K562 (cell line): ENCODE measurements around the gene EPYC. TPM values are rescaled to one million over a fixed set of nuclear protein-coding genes. Genes with fewer than 3 reads are reported as not detected.

ENCODE experiments used
- ATAC-seq: fragments of 200-7000 bp; cut with Tn5 transposase; 3 replicates; pipeline ENCODE4 v1.9.1; 2020; ENCODE audit warnings: moderate library complexity
- BruUV-seq: library from RNA; stranded (reverse); fragments of 400-500 nt; replicated peaks from 2 replicates; lab custom pipeline; 2021; lab: Mats Ljungman, UMichigan
- CTCF ChIA-PET: fragments of 300-600 bp; formaldehyde crosslinking; extraction: SDS; loops from one replicate; lab custom pipeline; 2021; ENCODE audit warnings: low intra/inter-chr PET ratio; lab: Yijun Ruan, JAX
- POLR2A ChIA-PET: fragments of 300-600, 350-650 bp; sonication (Branson Sonifier 250); formaldehyde crosslinking; extraction: SDS; loops from one replicate; lab custom pipeline; 2021; ENCODE audit warnings: antibody characterized with exemption, inconsistent platforms; lab: Yijun Ruan, JAX
- DNase-seq, 4 experiments: peaks; one replicate each; pipeline versions ENCODE4 v3.0.0 to v3.0.0-alpha.2; 2011 to 2018; ENCODE audit warnings: low spot score in 3 of 4, mixed read lengths in 3 of 4; ENCODE audit errors: extremely low read depth in 1 of 4
- FAIRE-seq: peaks from 2 replicates; lab custom pipeline; 2011; peaks lifted over from hg19 to GRCh38; lab: Jason Lieb, UNC
- H2AFZ ChIP-seq: 2 replicates; pipeline ENCODE4 v1.6.0; 2011; ENCODE audit warnings: low read depth, low read length, control low read depth, inconsistent platforms
- H3K27ac ChIP-seq: fragments of 200-600 bp; 3 replicates; pipeline ENCODE4 v1.8.0; 2011; ENCODE audit warnings: low read depth, mild to moderate bottlenecking, control low read depth, inconsistent platforms, low read length, moderate library complexity, mixed read lengths; ENCODE audit errors: extremely low read depth
- H3K27me3 ChIP-seq, 2 experiments: fragments of 300-600 bp in 1 of 2; 2 replicates in 1 of 2; 3 replicates in 1 of 2; pipeline versions ENCODE4 v1.6.0 to v1.8.0; 2011; ENCODE audit warnings: inconsistent platforms in 2 of 2, low read length in 2 of 2, mild to moderate bottlenecking in 1 of 2, mixed read lengths in 1 of 2, moderate library complexity in 1 of 2; ENCODE audit not compliant: control insufficient read depth in 2 of 2, insufficient read depth in 2 of 2
- H3K36me3 ChIP-seq: fragments of 300-600 bp; 3 replicates; pipeline ENCODE4 v1.8.0; 2011; ENCODE audit warnings: mild to moderate bottlenecking, low read length, inconsistent platforms; ENCODE audit not compliant: control insufficient read depth, insufficient read depth
- H3K4me1 ChIP-seq, 2 experiments: fragments of 200-600 bp in 1 of 2; replicated peaks in 1 of 2; 2 replicates in 1 of 2; 3 replicates in 1 of 2; pipeline versions ENCODE4 v1.5.1 to v1.8.0; 2011; ENCODE audit warnings: inconsistent platforms in 2 of 2, low read length in 2 of 2, mild to moderate bottlenecking in 1 of 2, mixed read lengths in 1 of 2, moderate library complexity in 1 of 2; ENCODE audit not compliant: control insufficient read depth in 2 of 2, insufficient read depth in 2 of 2
- H3K4me2 ChIP-seq: 2 replicates; pipeline ENCODE4 v1.6.1; 2011; ENCODE audit warnings: low read length, control low read depth, inconsistent platforms, mixed read lengths; ENCODE audit not compliant: insufficient read depth
- H3K4me3 ChIP-seq: fragments of 200-600 bp; sonication (generic), shearing (Covaris generic); 2 replicates; pipeline ENCODE4 v1.5.1; 2016; ENCODE audit warnings: control low read depth, inconsistent platforms
- H3K79me2 ChIP-seq: fragments of 200-600 bp; 3 replicates; pipeline ENCODE4 v1.8.0; 2011; ENCODE audit warnings: low read length, inconsistent platforms; ENCODE audit not compliant: control insufficient read depth, insufficient read depth
- H3K9ac ChIP-seq, 2 experiments: 2 replicates each; pipeline versions ENCODE4 v1.6.0 to v1.6.1; 2011; ENCODE audit warnings: low read depth in 2 of 2, low read length in 2 of 2, control low read depth in 1 of 2, inconsistent platforms in 1 of 2, mild to moderate bottlenecking in 1 of 2, mixed read lengths in 1 of 2; ENCODE audit not compliant: insufficient read depth in 1 of 2
- H3K9me1 ChIP-seq: one replicate; pipeline ENCODE4 v1.6.0; 2011; ENCODE audit warnings: inconsistent platforms, mild to moderate bottlenecking, low read length, moderate library complexity; ENCODE audit not compliant: control insufficient read depth, insufficient read depth
- H3K9me3 ChIP-seq: replicated peaks from 2 replicates; pipeline ENCODE4 v1.5.1; 2011; ENCODE audit warnings: low read depth, low read length, inconsistent platforms; ENCODE audit not compliant: control insufficient read depth, insufficient read depth
- H4K20me1 ChIP-seq: replicated peaks from 2 replicates; pipeline ENCODE4 v1.6.1; 2011; ENCODE audit warnings: low read length, inconsistent platforms, mixed read lengths; ENCODE audit not compliant: control insufficient read depth, insufficient read depth
- ATF4 ChIP-seq: fragments of 450-650 bp; formaldehyde crosslinking; IDR thresholded peaks from 2 replicates; pipeline ENCODE4 v1.4.0; 2022; ENCODE audit warnings: mild to moderate bottlenecking, moderate library complexity
- BCL6 ChIP-seq: fragments of 250-450 bp; sonication (Bioruptor Pico); IDR thresholded peaks from 2 replicates; pipeline ENCODE4 v1.4.0; 2020
- BCLAF1 ChIP-seq, 2 experiments: fragments of 450-650 bp in 1 of 2; IDR thresholded peaks; 2 replicates each; pipeline ENCODE4 v1.6.1; 2011 to 2017; ENCODE audit warnings: low read depth in 2 of 2, antibody characterized with exemption in 1 of 2, borderline replicate concordance in 1 of 2, low read length in 1 of 2, mild to moderate bottlenecking in 1 of 2, mixed read lengths in 1 of 2; ENCODE audit not compliant: control insufficient read depth in 1 of 2
- CC2D1A ChIP-seq: fragments of 450-650 bp; IDR thresholded peaks from 2 replicates; pipeline ENCODE4 v1.6.1; 2017; ENCODE audit warnings: mild to moderate bottlenecking
- CTBP1 ChIP-seq: fragments of 450-650 bp; IDR thresholded peaks from 2 replicates; pipeline ENCODE4 v1.6.1; 2016; ENCODE audit warnings: borderline replicate concordance
- PHB ChIP-seq: fragments of 250-450 bp; sonication (Bioruptor Pico); IDR thresholded peaks from 2 replicates; pipeline ENCODE4 v1.5.0; 2021
- RBBP5 ChIP-seq: fragments of 200-600 bp; sonication (generic); IDR thresholded peaks from 2 replicates; pipeline ENCODE4 v1.6.1; 2012; ENCODE audit warnings: borderline replicate concordance, mild to moderate bottlenecking, low read length, control low read depth, inconsistent platforms; ENCODE audit not compliant: insufficient read depth, poor library complexity, severe bottlenecking
- THRB ChIP-seq: fragments of 450-650 bp; formaldehyde crosslinking; conservative IDR thresholded peaks from 2 replicates; pipeline ENCODE4 v1.4.0; 2022; ENCODE audit warnings: mild to moderate bottlenecking, missing genetic modification characterization
- TRIM24 ChIP-seq, 2 experiments: fragments of 450-650 bp; IDR thresholded peaks; 2 replicates each; pipeline ENCODE4 v1.6.1; 2016
- ZC3H11A ChIP-seq: IDR thresholded peaks from 2 replicates; pipeline ENCODE4 v1.6.1; 2012; ENCODE audit warnings: low read depth, low read length, improper control_type of control experiment
- ZNF174 ChIP-seq: fragments of 250-450 bp; sonication (Bioruptor Pico); IDR thresholded peaks from 2 replicates; pipeline ENCODE4 v1.4.0; 2020; ENCODE audit warnings: mild to moderate bottlenecking
- ZNF3 ChIP-seq: fragments of 250-450 bp; sonication (Bioruptor Pico); IDR thresholded peaks from 2 replicates; pipeline ENCODE4 v1.5.0; 2021; ENCODE audit warnings: mild to moderate bottlenecking, moderate library complexity
- ZNF324 ChIP-seq: fragments of 250-450 bp; sonication (Bioruptor Pico); IDR thresholded peaks from 2 replicates; pipeline ENCODE4 v1.4.0; 2020; ENCODE audit warnings: mild to moderate bottlenecking
- WGBS: fragments of 100-300 bp; shearing (Covaris generic); methylation state at CpG from one replicate; pipeline ENCODE4 v1.1.6; 2016; ENCODE audit warnings: low coverage, mixed read lengths; ENCODE audit not compliant: insufficient coverage; ENCODE audit errors: missing lambda C conversion rate; 5-methylcytosine and 5-hydroxymethylcytosine counted together
- in situ Hi-C: fragments of 300-500 bp; cut with MboI; formaldehyde crosslinking; loops from 4 replicates; pipeline ENCODE4 v1.15.0; 2018; ENCODE audit warnings: inconsistent platforms, mixed read lengths
- intact Hi-C: fragments of 100-400 bp; cut with micrococcal nuclease; formaldehyde crosslinking; loops from 2 replicates; pipeline ENCODE4 v1.14.2; 2022
- polyA plus RNA-seq, 8 experiments: library from polyadenylated mRNA; depleted of rRNA in 4 of 8; stranded (reverse) in 5 of 8; unstranded in 3 of 8; fragments of >200 nt; fragmentation: Nextera tagmentation in 2 of 8; fragmentation: Illumina TruSeq in 1 of 8; extraction: Ambion mirVana in 2 of 8; extraction: Trizol in 1 of 8; gene quantifications; 2 replicates each; pipeline versions ENCODE4 v1.2.1 to v1.2.3, GENCODE V29; 2011 to 2014; ENCODE audit warnings: inconsistent platforms in 1 of 8, missing spikeins in 1 of 8
- total RNA-seq, 7 experiments: library from RNA; depleted of rRNA in 6 of 7; stranded (reverse); fragments of >200 nt in 6 of 7; fragmentation: Illumina TruSeq in 2 of 7; extraction: Trizol in 2 of 7; gene quantifications; 2 replicates each; pipeline versions ENCODE4 v1.2.1 to v1.2.3, GENCODE V29; 2011 to 2021; ENCODE audit warnings: low replicate concordance in 1 of 7

EPYC gene
- total and polyA plus RNA-seq, 9 of the 15 experiments (the other 6 are each of a cell fraction or from before 2014, with no cell fraction given): not detected

GRCh38 chr12:91019455-91019854 is 14.7 kb upstream of the EPYC start:
- BruUV-seq: no TSS peak
- ChIA-PET CTCF (no interaction called here), POLR2A (no interaction called here)
- Histone ChIP-seq H3K9me1 (no peaks in the 10 kb centered on the region), H3K79me2 (no peaks in the 10 kb centered on the region), H3K27ac (no peak overlapping the region), H3K4me2 (no peak overlapping the region), H3K9me3 (0 out of 2 replicates have a peak, but pooled peaks cover 4% of the 10 kb centered on the region), H3K9ac (no peak overlapping the region), H4K20me1 (no peaks in the 10 kb centered on the region), H2AFZ (no peak overlapping the region), H3K36me3 (no peaks in the 10 kb centered on the region), H3K4me3 (no peak overlapping the region), H3K27me3 (no peaks in the 10 kb centered on the region), H3K4me1 (no peaks in the 10 kb centered on the region)
- no peak for FAIRE-seq
- in situ Hi-C loops (no loop called here), intact Hi-C loops (no loop called here)
- TF ChIP-seq ZNF3 (CRISPR knock-in tag): no peak
- TF ChIP-seq CTBP1: no peak
- TF ChIP-seq ZNF324 (CRISPR knock-in tag): no peak
- TF ChIP-seq ATF4 (CRISPR knock-in tag): no peak
- TF ChIP-seq CC2D1A: no peak
- no peak for TF ChIP-seq TRIM24 (IDR thresholded peaks at IDR 0.05)
- TF ChIP-seq ZC3H11A: no peak
- no peak for TF ChIP-seq THRB
- no peak for TF ChIP-seq PHB (CRISPR knock-in tag)
- TF ChIP-seq BCL6 (CRISPR knock-in tag): no peak
- no peak for TF ChIP-seq RBBP5
- no peak for TF ChIP-seq ZNF174 (CRISPR knock-in tag)
- TF ChIP-seq BCLAF1 (IDR thresholded peaks at IDR 0.05; ENCODE audit: borderline replicate concordance in 1 of 2, control insufficient read depth in 1 of 2, low read depth in 2 of 2, low read length in 1 of 2): no peak
- no peak for ATAC-seq
- DNase-seq: no peak
- WGBS: 3% methylated on average over 4 of the region's 4 CpGs
